ENCODE data around the gene CHST9. TPM values are rescaled to one million over a fixed set of nuclear protein-coding genes. Genes with fewer than 3 reads are reported as not detected.

The CHST9 gene
- total RNA-seq, 1 experiment from 2014 or later = 19.2 TPM

DNA sequence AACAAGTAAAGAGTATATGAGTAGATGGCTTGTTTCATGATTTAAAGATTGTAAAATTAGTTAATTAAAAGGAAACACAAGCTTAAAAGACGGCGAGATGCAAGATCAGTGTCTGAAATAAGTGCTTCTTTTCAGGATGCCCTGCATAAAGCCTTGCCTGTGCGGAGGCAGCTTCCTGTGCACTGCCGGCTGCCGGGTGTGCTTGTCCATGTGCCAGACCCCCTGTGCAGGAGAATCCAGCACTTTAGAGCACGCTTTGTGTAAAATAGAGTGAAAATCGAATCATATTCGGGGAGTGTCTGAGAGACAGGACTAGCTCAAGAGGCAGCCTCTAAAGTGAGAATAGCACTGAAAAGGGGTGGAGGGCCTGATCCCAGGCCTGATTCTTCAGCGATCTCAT lies 154.7 kb downstream of the CHST9 start:
- DNase-seq (ENCODE audit: low spot score) (no peak), ATAC-seq (no peak)
- Mint-ChIP-seq H3K27ac (no peak overlapping the region), H3K4me1 (no peaks in the 10 kb centered on the region; the same call in 1 of the 2 replicates), H3K27me3 (ENCODE audit: low read depth) (no peaks in the 10 kb centered on the region), H3K4me3 (no peak overlapping the region), H3K9me3 (no peaks in the 10 kb centered on the region), H3K36me3 (no peaks in the 10 kb centered on the region)
- no peak for TF ChIP-seq ZNF423 (CRISPR knock-in tag; IDR thresholded peaks at IDR 0.05)
- TF ChIP-seq GTF2I (CRISPR knock-in tag; conservative IDR thresholded peaks at IDR 0.05) = no peak
- TF ChIP-seq, protein P1, sequence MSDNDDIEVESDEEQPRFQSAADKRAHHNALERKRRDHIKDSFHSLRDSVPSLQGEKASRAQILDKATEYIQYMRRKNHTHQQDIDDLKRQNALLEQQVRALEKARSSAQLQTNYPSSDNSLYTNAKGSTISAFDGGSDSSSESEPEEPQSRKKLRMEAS (CRISPR knock-in tag; IDR thresholded peaks at IDR 0.05) = no peak
- TF ChIP-seq ZNF425 (CRISPR knock-in tag; conservative IDR thresholded peaks at IDR 0.05) = no peak
- TF ChIP-seq E2F5 (CRISPR knock-in tag; IDR thresholded peaks at IDR 0.05) = no peak
- TF ChIP-seq FOXP4 (CRISPR knock-in tag; IDR thresholded peaks at IDR 0.05) = no peak
- no peak for TF ChIP-seq ESRRA (CRISPR knock-in tag; IDR thresholded peaks at IDR 0.05; ENCODE audit: borderline replicate concordance)
- no peak for TF ChIP-seq ELF4 (CRISPR knock-in tag; IDR thresholded peaks at IDR 0.05; ENCODE audit: low read depth)
- TF ChIP-seq GRHL2 (CRISPR knock-in tag; IDR thresholded peaks at IDR 0.05; ENCODE audit: insufficient replicate concordance, severe bottlenecking) = no peak
- TF ChIP-seq TCF7 (CRISPR knock-in tag; IDR thresholded peaks at IDR 0.05; ENCODE audit: low read depth) = no peak
- TF ChIP-seq, protein P2, sequence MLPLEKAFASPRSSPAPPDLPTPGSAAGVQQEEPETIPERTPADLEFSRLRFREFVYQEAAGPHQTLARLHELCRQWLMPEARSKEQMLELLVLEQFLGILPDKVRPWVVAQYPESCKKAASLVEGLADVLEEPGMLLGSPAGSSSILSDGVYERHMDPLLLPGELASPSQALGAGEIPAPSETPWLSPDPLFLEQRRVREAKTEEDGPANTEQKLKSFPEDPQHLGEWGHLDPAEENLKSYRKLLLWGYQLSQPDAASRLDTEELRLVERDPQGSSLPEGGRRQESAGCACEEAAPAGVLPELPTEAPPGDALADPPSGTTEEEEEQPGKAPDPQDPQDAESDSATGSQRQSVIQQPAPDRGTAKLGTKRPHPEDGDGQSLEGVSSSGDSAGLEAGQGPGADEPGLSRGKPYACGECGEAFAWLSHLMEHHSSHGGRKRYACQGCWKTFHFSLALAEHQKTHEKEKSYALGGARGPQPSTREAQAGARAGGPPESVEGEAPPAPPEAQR (CRISPR knock-in tag; IDR thresholded peaks at IDR 0.05) = no peak
- TF ChIP-seq, protein P3, sequence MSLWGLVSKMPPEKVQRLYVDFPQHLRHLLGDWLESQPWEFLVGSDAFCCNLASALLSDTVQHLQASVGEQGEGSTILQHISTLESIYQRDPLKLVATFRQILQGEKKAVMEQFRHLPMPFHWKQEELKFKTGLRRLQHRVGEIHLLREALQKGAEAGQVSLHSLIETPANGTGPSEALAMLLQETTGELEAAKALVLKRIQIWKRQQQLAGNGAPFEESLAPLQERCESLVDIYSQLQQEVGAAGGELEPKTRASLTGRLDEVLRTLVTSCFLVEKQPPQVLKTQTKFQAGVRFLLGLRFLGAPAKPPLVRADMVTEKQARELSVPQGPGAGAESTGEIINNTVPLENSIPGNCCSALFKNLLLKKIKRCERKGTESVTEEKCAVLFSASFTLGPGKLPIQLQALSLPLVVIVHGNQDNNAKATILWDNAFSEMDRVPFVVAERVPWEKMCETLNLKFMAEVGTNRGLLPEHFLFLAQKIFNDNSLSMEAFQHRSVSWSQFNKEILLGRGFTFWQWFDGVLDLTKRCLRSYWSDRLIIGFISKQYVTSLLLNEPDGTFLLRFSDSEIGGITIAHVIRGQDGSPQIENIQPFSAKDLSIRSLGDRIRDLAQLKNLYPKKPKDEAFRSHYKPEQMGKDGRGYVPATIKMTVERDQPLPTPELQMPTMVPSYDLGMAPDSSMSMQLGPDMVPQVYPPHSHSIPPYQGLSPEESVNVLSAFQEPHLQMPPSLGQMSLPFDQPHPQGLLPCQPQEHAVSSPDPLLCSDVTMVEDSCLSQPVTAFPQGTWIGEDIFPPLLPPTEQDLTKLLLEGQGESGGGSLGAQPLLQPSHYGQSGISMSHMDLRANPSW (CRISPR knock-in tag; conservative IDR thresholded peaks at IDR 0.05; ENCODE audit: low read depth) = no peak
- no peak for TF ChIP-seq TEAD4 (CRISPR knock-in tag; IDR thresholded peaks at IDR 0.05)
- ChIA-PET CTCF (no interaction called here), POLR2A (no interaction called here)

DNA sequence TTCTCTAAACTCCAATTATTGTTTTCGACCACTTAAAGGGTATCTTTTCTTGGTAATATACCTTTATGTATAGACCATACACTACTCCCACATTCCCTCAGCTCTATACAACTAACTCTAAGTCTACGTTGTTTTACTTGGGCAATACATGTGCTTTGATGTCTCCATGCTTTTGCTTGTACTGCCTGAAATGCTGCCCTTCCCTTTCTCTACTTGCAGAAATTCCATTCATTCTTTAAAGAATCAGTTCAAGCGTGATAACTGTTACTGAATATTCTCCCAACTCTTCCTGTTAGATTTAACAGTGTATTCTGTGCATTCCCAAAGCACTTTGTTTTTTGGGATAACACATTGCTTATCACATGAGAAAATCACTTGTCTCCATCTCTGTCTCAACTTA lies 162.6 kb downstream of the CHST9 start:
- TF ChIP-seq IRF2 (CRISPR knock-in tag; IDR thresholded peaks at IDR 0.05; ENCODE audit: borderline replicate concordance, low read depth) (no peak), ZNF263 (CRISPR knock-in tag; IDR thresholded peaks at IDR 0.05; ENCODE audit: low read depth) (no peak), NFATC4 (CRISPR knock-in tag; IDR thresholded peaks at IDR 0.05) (no peak)
- TF ChIP-seq, protein P4, sequence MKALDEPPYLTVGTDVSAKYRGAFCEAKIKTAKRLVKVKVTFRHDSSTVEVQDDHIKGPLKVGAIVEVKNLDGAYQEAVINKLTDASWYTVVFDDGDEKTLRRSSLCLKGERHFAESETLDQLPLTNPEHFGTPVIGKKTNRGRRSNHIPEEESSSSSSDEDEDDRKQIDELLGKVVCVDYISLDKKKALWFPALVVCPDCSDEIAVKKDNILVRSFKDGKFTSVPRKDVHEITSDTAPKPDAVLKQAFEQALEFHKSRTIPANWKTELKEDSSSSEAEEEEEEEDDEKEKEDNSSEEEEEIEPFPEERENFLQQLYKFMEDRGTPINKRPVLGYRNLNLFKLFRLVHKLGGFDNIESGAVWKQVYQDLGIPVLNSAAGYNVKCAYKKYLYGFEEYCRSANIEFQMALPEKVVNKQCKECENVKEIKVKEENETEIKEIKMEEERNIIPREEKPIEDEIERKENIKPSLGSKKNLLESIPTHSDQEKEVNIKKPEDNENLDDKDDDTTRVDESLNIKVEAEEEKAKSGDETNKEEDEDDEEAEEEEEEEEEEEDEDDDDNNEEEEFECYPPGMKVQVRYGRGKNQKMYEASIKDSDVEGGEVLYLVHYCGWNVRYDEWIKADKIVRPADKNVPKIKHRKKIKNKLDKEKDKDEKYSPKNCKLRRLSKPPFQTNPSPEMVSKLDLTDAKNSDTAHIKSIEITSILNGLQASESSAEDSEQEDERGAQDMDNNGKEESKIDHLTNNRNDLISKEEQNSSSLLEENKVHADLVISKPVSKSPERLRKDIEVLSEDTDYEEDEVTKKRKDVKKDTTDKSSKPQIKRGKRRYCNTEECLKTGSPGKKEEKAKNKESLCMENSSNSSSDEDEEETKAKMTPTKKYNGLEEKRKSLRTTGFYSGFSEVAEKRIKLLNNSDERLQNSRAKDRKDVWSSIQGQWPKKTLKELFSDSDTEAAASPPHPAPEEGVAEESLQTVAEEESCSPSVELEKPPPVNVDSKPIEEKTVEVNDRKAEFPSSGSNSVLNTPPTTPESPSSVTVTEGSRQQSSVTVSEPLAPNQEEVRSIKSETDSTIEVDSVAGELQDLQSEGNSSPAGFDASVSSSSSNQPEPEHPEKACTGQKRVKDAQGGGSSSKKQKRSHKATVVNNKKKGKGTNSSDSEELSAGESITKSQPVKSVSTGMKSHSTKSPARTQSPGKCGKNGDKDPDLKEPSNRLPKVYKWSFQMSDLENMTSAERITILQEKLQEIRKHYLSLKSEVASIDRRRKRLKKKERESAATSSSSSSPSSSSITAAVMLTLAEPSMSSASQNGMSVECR (CRISPR knock-in tag; IDR thresholded peaks at IDR 0.05; ENCODE audit: borderline replicate concordance) = no peak
- Mint-ChIP-seq H3K36me3 (no peaks in the 10 kb centered on the region), H3K4me1 (peaks cover 21% of the 10 kb centered on the region), H3K27ac (no peak overlapping the region), H3K9me3 (no peaks in the 10 kb centered on the region), H3K4me3 (no peak overlapping the region), H3K27me3 (ENCODE audit: low read depth) (no peaks in the 10 kb centered on the region)
- ChIA-PET POLR2A (no interaction called here), CTCF (no interaction called here)
- DNase-seq (ENCODE audit: low spot score) = no peak
- ATAC-seq = no peak

Measured in WTC11 (cell line).